ENCODE measurements around the gene LRP1. TPM values are rescaled to one million over a fixed set of nuclear protein-coding genes. Genes with fewer than 3 reads are reported as not detected.

The LRP1 gene
- total and polyA plus RNA-seq, 2 of the 13 experiments (the other 11 are each of a cell fraction or from before 2014, with no cell fraction given), result 14.7 to 30.8 TPM

DNA sequence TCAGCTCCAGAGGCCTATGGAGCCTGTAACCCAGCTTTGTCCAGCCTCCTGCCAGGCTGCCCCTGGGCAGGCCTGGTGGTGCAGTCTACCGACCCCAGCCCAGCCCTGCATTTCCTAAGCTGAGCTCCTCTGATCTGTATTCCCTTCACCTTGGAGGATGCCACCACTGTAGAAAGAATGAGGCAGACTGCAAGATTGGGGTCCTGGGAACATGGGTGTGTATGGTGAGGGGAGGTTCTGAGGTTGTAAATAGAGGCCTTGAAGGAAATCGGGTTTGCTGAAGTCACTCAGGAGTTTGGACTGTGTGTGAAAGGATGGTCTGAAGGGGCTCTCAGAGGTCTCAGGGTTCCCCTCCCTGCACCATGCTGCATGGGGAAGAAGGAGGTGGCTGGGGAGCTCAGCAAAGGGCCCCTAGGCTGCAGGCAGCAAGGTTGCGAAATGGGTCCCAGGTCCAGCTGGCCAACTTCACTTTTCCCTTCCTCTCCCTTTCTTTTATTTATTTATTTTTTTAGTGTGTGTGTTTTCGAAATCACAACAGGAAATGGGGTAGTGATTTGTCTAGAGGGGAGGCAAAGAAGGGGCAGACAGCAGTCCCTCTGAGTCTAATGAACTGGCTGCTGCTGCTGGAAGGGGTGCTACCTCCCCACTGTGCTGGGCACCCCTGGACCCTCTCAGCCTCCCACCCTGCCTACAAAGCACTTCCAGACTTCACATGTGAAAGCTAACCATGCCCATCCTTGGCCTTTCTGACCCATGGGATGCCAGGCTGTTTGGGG lies 20.4 kb downstream of the LRP1 start (continued):
- TF ChIP-seq, protein P1, sequence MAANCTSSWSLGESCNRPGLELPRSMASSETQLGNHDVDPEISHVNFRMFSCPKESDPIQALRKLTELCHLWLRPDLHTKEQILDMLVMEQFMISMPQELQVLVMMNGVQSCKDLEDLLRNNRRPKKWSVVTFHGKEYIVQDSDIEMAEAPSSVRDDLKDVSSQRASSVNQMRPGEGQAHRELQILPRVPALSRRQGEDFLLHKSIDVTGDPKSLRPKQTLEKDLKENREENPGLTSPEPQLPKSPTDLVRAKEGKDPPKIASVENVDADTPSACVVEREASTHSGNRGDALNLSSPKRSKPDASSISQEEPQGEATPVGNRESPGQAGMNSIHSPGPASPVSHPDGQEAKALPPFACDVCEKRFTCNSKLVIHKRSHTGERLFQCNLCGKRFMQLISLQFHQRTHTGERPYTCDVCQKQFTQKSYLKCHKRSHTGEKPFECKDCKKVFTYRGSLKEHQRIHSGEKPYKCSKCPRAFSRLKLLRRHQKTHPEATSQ (CRISPR knock-in tag; IDR thresholded peaks at IDR 0.05; ENCODE audit: borderline replicate concordance), result no peak
- TF ChIP-seq PRMT3 (CRISPR knock-in tag; IDR thresholded peaks at IDR 0.05; ENCODE audit: borderline replicate concordance, low read depth) (no peak), TP53 (CRISPR knock-in tag; conservative IDR thresholded peaks at IDR 0.05) (no peak), POLR2G (IDR thresholded peaks at IDR 0.05; ENCODE audit: low read depth, low read length) (no peak), SUZ12 (IDR thresholded peaks at IDR 0.05; ENCODE audit: low read depth, low read length) (no peak), HMG20A (CRISPR knock-in tag; IDR thresholded peaks at IDR 0.05; ENCODE audit: borderline replicate concordance) (peak; percentile 76; the same call in 1 of the 2 replicates), SATB2 (CRISPR knock-in tag; IDR thresholded peaks at IDR 0.05) (no peak), SNRNP70 (IDR thresholded peaks at IDR 0.05; ENCODE audit: low read depth, low read length) (no peak), PAX8 (CRISPR knock-in tag; IDR thresholded peaks at IDR 0.05; ENCODE audit: borderline replicate concordance) (no peak), RBAK (CRISPR knock-in tag; IDR thresholded peaks at IDR 0.05) (no peak), MEF2D (CRISPR knock-in tag; IDR thresholded peaks at IDR 0.05) (no peak), ZNF382 (CRISPR knock-in tag; IDR thresholded peaks at IDR 0.05; ENCODE audit: borderline replicate concordance) (no peak), JUN (CRISPR knock-in tag; IDR thresholded peaks at IDR 0.05) (no peak), ERF (CRISPR knock-in tag; IDR thresholded peaks at IDR 0.05) (peak; percentile 59; the same call in 1 of the 2 replicates), ZNF331 (CRISPR knock-in tag; IDR thresholded peaks at IDR 0.05) (peak; percentile 63; the same call in 1 of the 2 replicates), ZNF296 (CRISPR knock-in tag; conservative IDR thresholded peaks at IDR 0.05) (no peak)
- TF ChIP-seq, protein P2, sequence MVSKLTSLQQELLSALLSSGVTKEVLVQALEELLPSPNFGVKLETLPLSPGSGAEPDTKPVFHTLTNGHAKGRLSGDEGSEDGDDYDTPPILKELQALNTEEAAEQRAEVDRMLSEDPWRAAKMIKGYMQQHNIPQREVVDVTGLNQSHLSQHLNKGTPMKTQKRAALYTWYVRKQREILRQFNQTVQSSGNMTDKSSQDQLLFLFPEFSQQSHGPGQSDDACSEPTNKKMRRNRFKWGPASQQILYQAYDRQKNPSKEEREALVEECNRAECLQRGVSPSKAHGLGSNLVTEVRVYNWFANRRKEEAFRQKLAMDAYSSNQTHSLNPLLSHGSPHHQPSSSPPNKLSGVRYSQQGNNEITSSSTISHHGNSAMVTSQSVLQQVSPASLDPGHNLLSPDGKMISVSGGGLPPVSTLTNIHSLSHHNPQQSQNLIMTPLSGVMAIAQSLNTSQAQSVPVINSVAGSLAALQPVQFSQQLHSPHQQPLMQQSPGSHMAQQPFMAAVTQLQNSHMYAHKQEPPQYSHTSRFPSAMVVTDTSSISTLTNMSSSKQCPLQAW (CRISPR knock-in tag; IDR thresholded peaks at IDR 0.05), result no peak
- TF ChIP-seq, protein P3, sequence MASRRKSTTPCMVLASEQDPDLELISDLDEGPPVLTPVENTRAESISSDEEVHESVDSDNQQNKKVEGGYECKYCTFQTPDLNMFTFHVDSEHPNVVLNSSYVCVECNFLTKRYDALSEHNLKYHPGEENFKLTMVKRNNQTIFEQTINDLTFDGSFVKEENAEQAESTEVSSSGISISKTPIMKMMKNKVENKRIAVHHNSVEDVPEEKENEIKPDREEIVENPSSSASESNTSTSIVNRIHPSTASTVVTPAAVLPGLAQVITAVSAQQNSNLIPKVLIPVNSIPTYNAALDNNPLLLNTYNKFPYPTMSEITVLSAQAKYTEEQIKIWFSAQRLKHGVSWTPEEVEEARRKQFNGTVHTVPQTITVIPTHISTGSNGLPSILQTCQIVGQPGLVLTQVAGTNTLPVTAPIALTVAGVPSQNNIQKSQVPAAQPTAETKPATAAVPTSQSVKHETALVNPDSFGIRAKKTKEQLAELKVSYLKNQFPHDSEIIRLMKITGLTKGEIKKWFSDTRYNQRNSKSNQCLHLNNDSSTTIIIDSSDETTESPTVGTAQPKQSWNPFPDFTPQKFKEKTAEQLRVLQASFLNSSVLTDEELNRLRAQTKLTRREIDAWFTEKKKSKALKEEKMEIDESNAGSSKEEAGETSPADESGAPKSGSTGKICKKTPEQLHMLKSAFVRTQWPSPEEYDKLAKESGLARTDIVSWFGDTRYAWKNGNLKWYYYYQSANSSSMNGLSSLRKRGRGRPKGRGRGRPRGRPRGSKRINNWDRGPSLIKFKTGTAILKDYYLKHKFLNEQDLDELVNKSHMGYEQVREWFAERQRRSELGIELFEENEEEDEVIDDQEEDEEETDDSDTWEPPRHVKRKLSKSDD (CRISPR knock-in tag; IDR thresholded peaks at IDR 0.05; ENCODE audit: low read depth), result no peak
- TF ChIP-seq, protein P4, sequence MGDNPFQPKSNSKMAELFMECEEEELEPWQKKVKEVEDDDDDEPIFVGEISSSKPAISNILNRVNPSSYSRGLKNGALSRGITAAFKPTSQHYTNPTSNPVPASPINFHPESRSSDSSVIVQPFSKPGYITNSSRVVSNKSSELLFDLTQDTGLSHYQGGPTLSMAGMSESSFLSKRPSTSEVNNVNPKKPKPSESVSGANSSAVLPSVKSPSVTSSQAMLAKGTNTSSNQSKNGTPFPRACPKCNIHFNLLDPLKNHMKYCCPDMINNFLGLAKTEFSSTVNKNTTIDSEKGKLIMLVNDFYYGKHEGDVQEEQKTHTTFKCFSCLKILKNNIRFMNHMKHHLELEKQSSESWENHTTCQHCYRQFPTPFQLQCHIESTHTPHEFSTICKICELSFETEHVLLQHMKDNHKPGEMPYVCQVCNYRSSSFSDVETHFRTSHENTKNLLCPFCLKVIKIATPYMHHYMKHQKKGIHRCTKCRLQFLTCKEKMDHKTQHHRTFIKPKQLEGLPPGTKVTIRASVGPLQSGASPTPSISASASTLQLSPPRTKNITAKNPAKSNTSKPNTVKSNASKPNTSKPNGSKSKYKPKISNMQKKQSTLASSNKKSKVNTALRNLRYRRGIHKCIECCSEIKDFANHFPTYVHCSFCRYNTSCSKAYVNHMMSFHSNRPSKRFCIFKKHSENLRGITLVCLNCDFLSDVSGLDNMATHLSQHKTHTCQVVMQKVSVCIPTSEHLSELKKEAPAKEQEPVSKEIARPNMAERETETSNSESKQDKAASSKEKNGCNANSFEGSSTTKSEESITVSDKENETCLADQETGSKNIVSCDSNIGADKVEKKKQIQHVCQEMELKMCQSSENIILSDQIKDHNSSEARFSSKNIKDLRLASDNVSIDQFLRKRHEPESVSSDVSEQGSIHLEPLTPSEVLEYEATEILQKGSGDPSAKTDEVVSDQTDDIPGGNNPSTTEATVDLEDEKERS (CRISPR knock-in tag; IDR thresholded peaks at IDR 0.05), result no peak
- TF ChIP-seq, protein P5, sequence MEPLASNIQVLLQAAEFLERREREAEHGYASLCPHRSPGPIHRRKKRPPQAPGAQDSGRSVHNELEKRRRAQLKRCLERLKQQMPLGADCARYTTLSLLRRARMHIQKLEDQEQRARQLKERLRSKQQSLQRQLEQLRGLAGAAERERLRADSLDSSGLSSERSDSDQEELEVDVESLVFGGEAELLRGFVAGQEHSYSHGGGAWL (CRISPR knock-in tag; IDR thresholded peaks at IDR 0.05), result no peak

All from HepG2 (cell line).